Lower lobe of right lung (tissue), 2 donors: ENCODE data around the gene POC1B. TPM values are rescaled to one million over a fixed set of nuclear protein-coding genes. Genes with fewer than 3 reads are reported as not detected.

Experiments
- ATAC-seq, 2 donors: fragments of 200-7000 bp; cut with Tn5 transposase; one replicate each; pipeline ENCODE4 v1.9.1; 2020 to 2022; ENCODE audit warnings: mild to moderate bottlenecking in 2 of 2, moderate library complexity in 2 of 2
- DNase-seq: peaks from one replicate; pipeline ENCODE4 v3.0.0-alpha.2; 2020
- H3K27ac ChIP-seq: fragments of 200-600 bp; one replicate; pipeline ENCODE4 v1.8.0; 2022
- H3K27me3 ChIP-seq: fragments of 200-600 bp; one replicate; pipeline ENCODE4 v1.8.0; 2022; ENCODE audit warnings: low read depth
- H3K36me3 ChIP-seq: fragments of 200-600 bp; one replicate; pipeline ENCODE4 v1.8.0; 2022; ENCODE audit warnings: mild to moderate bottlenecking
- H3K4me1 ChIP-seq: fragments of 200-600 bp; one replicate; pipeline ENCODE4 v1.8.0; 2022
- H3K4me3 ChIP-seq: fragments of 200-600 bp; one replicate; pipeline ENCODE4 v1.8.0; 2022; ENCODE audit warnings: mild to moderate bottlenecking
- H3K9me3 ChIP-seq: fragments of 200-600 bp; one replicate; pipeline ENCODE4 v1.8.0; 2022
- intact Hi-C: fragments of 100-400 bp; cut with DNase I; formaldehyde crosslinking; loops from one replicate; pipeline ENCODE4 v1.11.0; 2022
- total RNA-seq: library from RNA; stranded (reverse); fragmentation: NEBNext Ultra II Directional; extraction: Animal tissue kit (Norgen Biotek cat#: 25700); gene quantifications from one replicate; pipeline ENCODE4 v1.2.1, GENCODE V29; 2021
- TF ChIP-seq, protein P1 (sequence below): fragments of 200-600 bp; IDR thresholded peaks from one replicate; pipeline ENCODE4 v1.8.0; 2022; ENCODE audit warnings: antibody characterized with exemption, mild to moderate bottlenecking
- donor health status: DM: no; HTN: yes; CAD: no; lungs with severe emphysema.

POC1B gene
- total RNA-seq, 1 donor from 2014 or later = 15.5 TPM

GRCh38 chr12:89556976-89557375 lies 31.1 kb upstream of the POC1B start:
- Histone ChIP-seq H3K4me3 (no peak overlapping the region), H3K4me1 (no peaks in the 10 kb centered on the region), H3K36me3 (no peaks in the 10 kb centered on the region), H3K9me3 (no peaks in the 10 kb centered on the region), H3K27ac (no peak overlapping the region), H3K27me3 (no peaks in the 10 kb centered on the region)
- ATAC-seq (no peak), DNase-seq (no peak)
- TF ChIP-seq, protein P1, sequence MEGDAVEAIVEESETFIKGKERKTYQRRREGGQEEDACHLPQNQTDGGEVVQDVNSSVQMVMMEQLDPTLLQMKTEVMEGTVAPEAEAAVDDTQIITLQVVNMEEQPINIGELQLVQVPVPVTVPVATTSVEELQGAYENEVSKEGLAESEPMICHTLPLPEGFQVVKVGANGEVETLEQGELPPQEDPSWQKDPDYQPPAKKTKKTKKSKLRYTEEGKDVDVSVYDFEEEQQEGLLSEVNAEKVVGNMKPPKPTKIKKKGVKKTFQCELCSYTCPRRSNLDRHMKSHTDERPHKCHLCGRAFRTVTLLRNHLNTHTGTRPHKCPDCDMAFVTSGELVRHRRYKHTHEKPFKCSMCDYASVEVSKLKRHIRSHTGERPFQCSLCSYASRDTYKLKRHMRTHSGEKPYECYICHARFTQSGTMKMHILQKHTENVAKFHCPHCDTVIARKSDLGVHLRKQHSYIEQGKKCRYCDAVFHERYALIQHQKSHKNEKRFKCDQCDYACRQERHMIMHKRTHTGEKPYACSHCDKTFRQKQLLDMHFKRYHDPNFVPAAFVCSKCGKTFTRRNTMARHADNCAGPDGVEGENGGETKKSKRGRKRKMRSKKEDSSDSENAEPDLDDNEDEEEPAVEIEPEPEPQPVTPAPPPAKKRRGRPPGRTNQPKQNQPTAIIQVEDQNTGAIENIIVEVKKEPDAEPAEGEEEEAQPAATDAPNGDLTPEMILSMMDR = no peak
- intact Hi-C loops = no loop called here

GRCh38 chr12:89552376-89552775 lies 26.5 kb upstream of the POC1B start:
- TF ChIP-seq, protein P1 = no peak
- H3K4me3 ChIP-seq = no peak overlapping the region
- no peaks in the 10 kb centered on the region for H3K4me1 ChIP-seq
- H3K27me3 ChIP-seq = no peaks in the 10 kb centered on the region
- no peak for ATAC-seq
- H3K9me3 ChIP-seq = no peaks in the 10 kb centered on the region
- no peak overlapping the region for H3K27ac ChIP-seq
- H3K36me3 ChIP-seq = no peaks in the 10 kb centered on the region
- intact Hi-C loops = no loop called here
- no peak for DNase-seq

- Histone ChIP-seq H3K9me3 (no peaks in the 10 kb centered on the region), H3K27me3 (no peaks in the 10 kb centered on the region), H3K4me3 (no peak overlapping the region), H3K36me3 (no peaks in the 10 kb centered on the region), H3K27ac (no peak overlapping the region), H3K4me1 (no peaks in the 10 kb centered on the region)
- no peak for ATAC-seq
- TF ChIP-seq, protein P1 = no peak
- DNase-seq = no peak
- intact Hi-C loops = no loop called here
These were observed 25.9 kb upstream of the POC1B start for GRCh38 chr12:89551747-89552146.

DNA sequence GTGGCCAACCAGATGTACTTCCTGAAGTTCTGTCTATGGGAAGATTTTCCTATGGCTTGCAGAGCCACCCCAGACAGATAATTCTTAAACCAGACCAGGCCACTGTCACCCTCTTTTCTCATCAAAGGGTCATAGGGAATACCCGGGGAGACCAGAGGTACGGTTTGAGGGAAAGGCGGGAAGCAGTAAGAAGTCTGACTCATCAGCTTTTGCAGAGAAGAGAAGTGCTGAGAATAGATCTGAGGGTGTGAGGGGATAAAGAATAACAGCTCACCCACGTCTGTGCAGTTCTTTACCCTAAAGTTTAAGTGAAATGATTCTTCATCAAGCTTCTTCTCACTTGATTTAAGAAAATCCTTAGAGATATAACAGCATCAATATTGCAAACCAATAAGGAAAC lies 21.3 kb upstream of the POC1B start:
- TF ChIP-seq, protein P1 = no peak
- intact Hi-C loops = no loop called here
- H3K9me3 ChIP-seq = no peaks in the 10 kb centered on the region
- no peaks in the 10 kb centered on the region for H3K36me3 ChIP-seq
- peaks cover 23% of the 10 kb centered on the region for H3K4me1 ChIP-seq
- ATAC-seq (no peak), DNase-seq (no peak)
- no peak overlapping the region for H3K4me3 ChIP-seq
- H3K27me3 ChIP-seq = no peaks in the 10 kb centered on the region
- H3K27ac ChIP-seq = no peak overlapping the region

- no peak overlapping the region for H3K4me3 ChIP-seq
- no peaks in the 10 kb centered on the region for H3K36me3 ChIP-seq
- H3K27me3 ChIP-seq = no peaks in the 10 kb centered on the region
- H3K27ac ChIP-seq = no peak overlapping the region
- no peaks in the 10 kb centered on the region for H3K9me3 ChIP-seq
- TF ChIP-seq, protein P1 = no peak
- intact Hi-C loops = no loop called here
- no peak for ATAC-seq
- DNase-seq = no peak
- H3K4me1 ChIP-seq = peaks cover 23% of the 10 kb centered on the region
These were observed 20.3 kb upstream of the POC1B start for GRCh38 chr12:89546151-89546550.

DNA sequence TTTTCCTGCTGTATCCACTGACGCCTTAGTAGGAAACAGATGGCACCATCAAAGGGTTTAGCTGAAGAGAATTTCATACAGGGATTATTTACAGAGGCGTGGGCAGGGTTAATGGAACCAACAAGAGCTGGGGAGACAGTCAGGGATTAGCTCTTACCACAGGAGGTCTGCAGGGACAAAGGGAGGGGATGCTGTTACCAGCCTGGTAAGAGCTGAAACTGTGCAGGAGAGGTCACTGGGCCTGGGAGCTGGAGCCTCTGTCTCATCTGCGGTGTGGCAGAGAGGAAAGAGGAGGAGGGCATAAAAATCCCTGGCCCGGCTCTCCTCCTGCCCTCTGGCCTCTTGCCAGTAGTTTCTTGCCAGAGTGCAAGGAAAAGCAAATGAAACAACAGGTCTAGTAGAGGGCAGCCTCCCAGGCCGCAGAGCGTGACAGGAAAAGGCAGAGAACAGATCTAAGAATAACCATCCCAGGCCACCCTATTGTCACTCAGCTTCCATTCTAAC lies 18.9 kb upstream of the POC1B start:
- intact Hi-C loops = no loop called here
- TF ChIP-seq, protein P1 = no peak
- peak; percentile 29 to 33 for ATAC-seq
- Histone ChIP-seq H3K4me3 (no peak overlapping the region), H3K4me1 (peaks cover 23% of the 10 kb centered on the region), H3K36me3 (no peaks in the 10 kb centered on the region), H3K27ac (no peak overlapping the region), H3K27me3 (no peaks in the 10 kb centered on the region), H3K9me3 (no peaks in the 10 kb centered on the region)
- DNase-seq = peak; percentile 52
